Psoas muscle (tissue), 8 donors: ENCODE results near the gene CMC4. TPM values are rescaled to one million over a fixed set of nuclear protein-coding genes. Genes with fewer than 3 reads are reported as not detected.
A peak's percentile ranks its signal among the peaks of the same experiment; 100 is the strongest.

Source experiments
- ATAC-seq, 4 donors: fragments of 200-7000 bp; cut with Tn5 transposase; one replicate each; pipeline ENCODE4 v1.9.1; 2020; ENCODE audit warnings: moderate library complexity in 3 of 4, mild to moderate bottlenecking in 2 of 4
- DNase-seq, 2 donors: peaks; one replicate each; pipeline ENCODE4 v3.0.0-alpha.2; 2020
- H3K27ac ChIP-seq: fragments of 200-600 bp; one replicate; pipeline ENCODE4 v1.8.0; 2022
- H3K27me3 ChIP-seq, 3 donors: fragments of 200-600 bp in 1 of 3; one replicate each; pipeline versions ENCODE4 v1.6.1 to v1.8.0; 2013 to 2022; ENCODE audit warnings: low read length in 2 of 3, mild to moderate bottlenecking in 2 of 3, moderate library complexity in 1 of 3; ENCODE audit not compliant: insufficient read depth in 3 of 3
- H3K36me3 ChIP-seq, 2 donors: fragments of 200-600 bp in 1 of 2; one replicate each; pipeline versions ENCODE4 v1.6.1 to v1.8.0; 2013 to 2022; ENCODE audit warnings: low read depth in 1 of 2, mild to moderate bottlenecking in 1 of 2, moderate library complexity in 1 of 2; ENCODE audit not compliant: insufficient read depth in 1 of 2
- H3K4me1 ChIP-seq: fragments of 200-600 bp; one replicate; pipeline ENCODE4 v1.8.0; 2022
- H3K4me3 ChIP-seq: fragments of 200-600 bp; one replicate; pipeline ENCODE4 v1.8.0; 2022; ENCODE audit warnings: mild to moderate bottlenecking
- H3K9me3 ChIP-seq: fragments of 200-600 bp; one replicate; pipeline ENCODE4 v1.8.0; 2022
- CTCF ChIP-seq: fragments of 200-600 bp; IDR thresholded peaks from one replicate; pipeline ENCODE4 v1.8.0; 2022; ENCODE audit warnings: antibody characterized with exemption
- WGBS, 3 donors: extraction: QIAGEN DNeasy Blood & Tissue Kit; methylation state at CpG; one replicate each; pipeline versions ENCODE4 v1.1.6 to v1.1.7; 2013; 5-methylcytosine and 5-hydroxymethylcytosine counted together
- intact Hi-C, 2 donors: fragments of 100-400 bp; cut with DNase I; formaldehyde crosslinking; loops; one replicate each; pipeline versions ENCODE4 v1.11.0 to v1.14.2; 2022
- polyA plus RNA-seq, 3 donors: library from polyadenylated mRNA; stranded (reverse); fragments of 200-250 nt; gene quantifications; one replicate each; pipeline ENCODE4 v1.2.3, GENCODE V29; 2013
- total RNA-seq, 4 donors: library from RNA; stranded (reverse); fragmentation: NEBNext Ultra II Directional in 2 of 4; extraction: Animal tissue kit (Norgen Biotek cat#: 25700) in 2 of 4; gene quantifications; one replicate each; pipeline versions ENCODE4 v1.2.1 to v1.2.4, GENCODE V29; 2021 to 2023
- donor health status: healthy with polysubstance abuse.
- donor health status: DM: no; HTN: no; CAD: no; lungs with moderate emphysema.
- donor health status: Bipolar disorder and iron deficiency.
- donor health status: healthy.
- donor health status: DM: yes; HTN: yes; CAD: no.
- donor health status: DM: no; HTN: no; CAD: no.
- donor health status: DM: no; HTN: no; CAD: no.
- donor health status: DM: yes; HTN: yes; CAD: no.

The CMC4 gene
- total and polyA plus RNA-seq, 7 donors, result 6.2 to 23.9 (median 12.5) TPM

DNA sequence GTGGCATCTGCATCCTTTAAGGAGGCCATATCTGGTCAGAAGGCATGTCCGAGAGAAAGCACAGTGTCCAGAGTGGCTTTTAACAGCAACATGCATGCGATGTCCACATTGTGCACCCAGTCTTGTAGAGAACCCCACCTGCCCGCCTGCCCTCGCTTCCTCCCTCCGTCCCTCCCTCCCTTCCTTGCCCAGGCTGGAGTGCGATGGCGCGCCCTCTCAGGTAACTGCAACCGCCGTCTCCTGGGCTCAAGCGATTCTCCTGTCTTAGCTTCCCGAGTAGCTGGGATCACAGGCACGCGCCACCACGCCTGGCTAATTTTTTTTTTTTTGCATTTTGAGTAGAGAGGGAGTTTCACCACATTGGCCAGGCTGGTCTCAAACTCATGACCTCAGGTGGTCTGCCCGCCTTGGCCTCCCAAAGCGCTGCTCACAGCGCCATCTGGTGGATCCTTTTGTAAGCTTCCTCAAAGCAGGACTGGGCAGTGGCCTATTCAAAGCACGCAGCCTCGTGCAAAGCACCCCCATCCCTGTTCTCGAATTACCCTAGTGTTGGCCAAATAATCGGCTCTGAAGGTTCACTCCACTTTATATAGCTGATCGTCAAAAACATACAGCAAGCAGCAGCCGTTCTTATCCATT lies 15.4 kb upstream of the CMC4 start:
- no peaks in the 10 kb centered on the region for H3K9me3 ChIP-seq
- no peak overlapping the region for H3K27ac ChIP-seq
- peaks cover 2 to 27% of the 10 kb centered on the region in 2 donors for H3K36me3 ChIP-seq
- intact Hi-C loops, result loop anchor here (5.0 to 10.0 kb wide), 2 partner anchors 102 to 104 kb away; no protein-coding TSS in a partner anchor
- ATAC-seq, result peak in 3 of 4 donors; percentile 57 to 80 (median 59)
- no peak overlapping the region for H3K4me3 ChIP-seq
- H3K27me3 ChIP-seq, result no peaks in the 10 kb centered on the region
- 70 to 79% (median 77%) methylated on average over 20 to 24 of the region's 24 CpGs for WGBS, 3 donors
- DNase-seq, result peak in 1 of 2 donors; percentile 59
- H3K4me1 ChIP-seq, result no peaks in the 10 kb centered on the region
- TF ChIP-seq CTCF, result peak; percentile 40

DNA sequence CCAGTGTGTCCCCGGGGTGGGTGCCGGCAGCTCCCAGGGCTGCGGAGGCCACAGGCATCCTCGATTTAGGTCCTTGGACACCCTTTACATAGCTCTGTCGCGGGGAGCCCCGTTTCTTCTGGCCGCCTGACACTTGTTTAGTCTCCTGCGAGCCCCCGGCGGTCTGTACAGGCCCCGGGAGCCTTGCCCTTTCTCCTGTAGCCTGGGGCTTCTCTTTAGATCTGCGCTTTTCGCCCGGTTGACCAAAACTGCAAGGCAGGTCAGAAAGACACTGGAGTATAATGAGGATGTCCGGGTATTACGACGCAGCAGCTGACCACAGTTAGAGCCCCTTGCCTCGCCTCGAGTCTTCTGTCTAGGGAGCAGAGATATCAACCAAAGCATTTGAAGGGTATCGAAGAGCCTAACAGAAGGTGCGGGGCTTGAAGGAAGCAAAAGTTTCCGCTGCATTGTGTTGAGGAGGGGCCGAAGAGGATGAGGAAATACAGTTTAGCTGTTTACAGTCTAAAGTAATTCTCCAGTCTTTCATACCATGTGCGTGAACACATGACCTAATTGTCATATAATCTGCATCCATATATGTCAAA lies 851 bp upstream of the CMC4 start:
- Histone ChIP-seq H3K4me1 (peaks cover 7% of the 10 kb centered on the region), H3K9me3 (no peaks in the 10 kb centered on the region), H3K36me3 (peaks cover 0 to 24% of the 10 kb centered on the region in 2 donors), H3K27me3 (no peaks in the 10 kb centered on the region), H3K4me3 (peak overlapping the region; percentile 68), H3K27ac (peak overlapping the region; percentile 80)
- intact Hi-C loops, result loop anchor here (2.0 to 5.0 kb wide), 2 partner anchors 43 to 44 kb away; partner anchors contain the start of gene FUNDC2 (in 1 of the 2)
- peak in 1 of 4 donors; percentile 11 for ATAC-seq
- WGBS, 3 donors, result 1 to 34% (median 1%) methylated on average over 21 to 25 of the region's 25 CpGs
- no peak for TF ChIP-seq CTCF
- DNase-seq, result peak in 1 of 2 donors; percentile 57

- Histone ChIP-seq H3K27me3 (no peaks in the 10 kb centered on the region), H3K4me1 (peaks cover 7% of the 10 kb centered on the region), H3K9me3 (no peaks in the 10 kb centered on the region), H3K36me3 (peaks cover 0 to 13% of the 10 kb centered on the region in 2 donors), H3K4me3 (peak overlapping the region; percentile 65), H3K27ac (peak overlapping the region; percentile 86)
- intact Hi-C loops, result loop anchor here (2.0 to 5.0 kb wide), 2 partner anchors 42 to 43 kb away; partner anchors contain the start of gene FUNDC2 (in 1 of the 2)
- ATAC-seq (peak in 3 of 4 donors; percentile 33 to 54 (median 42)), DNase-seq (no peak)
- 1 to 35% (median 1%) methylated on average over 15 to 16 of the region's 16 CpGs for WGBS, 3 donors
- no peak for TF ChIP-seq CTCF
These were observed 317 bp downstream of the CMC4 start for GRCh38 chrX:155070663-155070974.

DNA sequence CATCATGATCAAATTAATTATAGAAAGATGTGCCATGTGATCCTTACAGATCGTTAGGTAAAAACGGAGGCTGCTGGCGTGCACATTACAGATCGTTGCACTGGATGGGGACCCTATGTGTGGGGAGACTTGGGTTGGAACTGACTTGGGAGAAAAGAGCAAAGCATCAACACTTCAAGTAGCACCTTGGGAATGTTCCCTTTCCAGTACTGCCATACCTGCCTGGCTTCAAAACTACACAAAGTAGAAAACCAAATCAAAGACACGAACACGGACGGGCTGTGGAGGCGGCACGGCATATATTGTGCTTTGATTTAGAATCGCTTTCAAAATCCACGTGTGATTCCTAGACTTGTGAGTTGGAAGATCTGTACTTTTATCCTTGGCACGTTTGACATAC lies 898 bp downstream of the CMC4 start:
- ATAC-seq, result no peak
- H3K27ac ChIP-seq, result peak overlapping the region; percentile 86
- H3K4me1 ChIP-seq, result peaks cover 7% of the 10 kb centered on the region

More for the DNA sequence above, 898 bp downstream of the CMC4 start:
- H3K36me3 ChIP-seq, result peaks cover 0 to 13% of the 10 kb centered on the region in 2 donors
- DNase-seq, result no peak
- no peaks in the 10 kb centered on the region for H3K9me3 ChIP-seq
- peak overlapping the region; percentile 65 for H3K4me3 ChIP-seq
- no peaks in the 10 kb centered on the region for H3K27me3 ChIP-seq
- intact Hi-C loops, result loop anchor here (2.0 to 5.0 kb wide), 2 partner anchors 41 to 43 kb away; partner anchors contain the start of gene FUNDC2 (in 1 of the 2)
- WGBS, 3 donors, result 5 to 38% (median 8%) methylated on average over 12 of the region's 12 CpGs
- no peak for TF ChIP-seq CTCF
